Amniotic stem cell (primary cell): ENCODE data around the gene TBC1D22A.

Experiments used
- DNase-seq: peaks from one replicate; lab custom pipeline; 2025; lab: John Stamatoyannopoulos, UW

TBC1D22A gene

GRCh38 chr22:46835693-46836092 lies 73.2 kb downstream of the TBC1D22A start:
- no peak for DNase-seq

GRCh38 chr22:46841522-46841921 lies 79.1 kb downstream of the TBC1D22A start:
- DNase-seq: no peak

DNA sequence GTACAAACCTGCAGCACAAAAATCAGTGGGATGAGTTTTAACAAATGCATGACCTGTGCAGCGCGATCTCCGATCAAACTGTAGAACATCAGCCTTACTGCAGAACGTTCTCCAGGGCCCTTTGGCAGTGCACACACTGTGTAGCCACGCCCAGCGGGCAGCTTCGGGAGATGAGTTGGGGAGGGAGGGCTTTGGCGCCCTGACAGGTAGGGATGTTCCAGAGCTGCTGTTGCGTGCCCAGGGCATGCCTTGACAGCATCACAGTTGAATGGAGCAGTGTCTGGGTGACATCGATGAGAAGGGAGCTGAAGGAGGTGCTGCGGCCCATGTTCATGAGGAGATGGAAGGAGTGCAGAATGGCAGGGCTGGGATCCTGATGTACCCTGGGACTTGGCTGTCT lies 80.2 kb downstream of the TBC1D22A start:
- DNase-seq: no peak

GRCh38 chr22:46843821-46844255 lies 81.4 kb downstream of the TBC1D22A start:
- no peak for DNase-seq

GRCh38 chr22:46844606-46845210 lies 82.3 kb downstream of the TBC1D22A start:
- DNase-seq: no peak

- no peak for DNase-seq
Observed at GRCh38 chr22:46845296-46846149, 83.1 kb downstream of the TBC1D22A start.

GRCh38 chr22:46846150-46846831 lies 83.8 kb downstream of the TBC1D22A start:
- DNase-seq: no peak

DNA sequence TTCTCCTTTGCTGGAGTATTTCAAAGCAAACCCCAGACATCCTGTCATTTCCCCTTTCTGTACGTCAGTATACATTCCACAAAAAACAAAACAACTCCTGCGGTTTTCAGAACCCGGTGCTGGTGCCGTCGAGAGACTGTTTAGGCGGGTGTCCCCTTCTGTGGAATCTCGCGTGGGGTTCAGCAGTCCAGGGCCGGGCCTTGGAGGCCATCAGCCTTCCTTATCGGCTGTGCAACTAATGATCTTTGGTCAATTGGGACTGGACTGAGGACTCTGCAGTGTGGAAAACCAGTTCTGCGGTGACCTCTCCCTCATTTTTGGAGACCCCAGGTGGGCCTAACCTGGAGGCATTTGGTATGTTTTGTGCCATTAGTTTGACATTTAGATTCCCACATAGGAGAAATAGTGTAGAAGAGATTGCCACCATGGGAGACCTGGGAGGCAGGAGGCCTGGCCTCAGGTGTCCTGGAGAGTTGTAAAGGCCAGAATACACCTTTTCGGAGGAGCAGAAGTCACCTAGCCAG lies 84.4 kb downstream of the TBC1D22A start:
- no peak for DNase-seq

DNA sequence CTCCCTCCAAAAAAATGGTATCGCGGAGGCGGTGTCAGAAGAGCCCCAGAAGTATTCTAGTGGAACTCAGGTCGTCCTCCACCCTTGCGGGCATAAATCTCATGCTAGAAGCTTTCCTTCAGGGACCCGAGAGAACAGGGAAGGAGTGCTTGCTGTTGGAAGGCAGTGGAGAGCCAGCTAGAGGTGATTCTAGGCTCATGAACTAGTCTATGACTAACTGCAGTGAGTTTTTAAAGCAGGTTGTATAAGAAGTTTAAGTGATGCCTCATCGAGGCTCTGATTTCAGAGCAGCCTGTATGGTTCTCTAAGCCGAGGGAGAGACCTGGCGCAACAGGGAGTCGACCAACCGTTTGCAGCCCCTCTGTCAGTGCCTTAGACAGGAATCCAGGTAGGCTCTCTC lies 85.7 kb downstream of the TBC1D22A start:
- DNase-seq: no peak

GRCh38 chr22:46849101-46849500 lies 86.7 kb downstream of the TBC1D22A start:
- DNase-seq: no peak

DNA sequence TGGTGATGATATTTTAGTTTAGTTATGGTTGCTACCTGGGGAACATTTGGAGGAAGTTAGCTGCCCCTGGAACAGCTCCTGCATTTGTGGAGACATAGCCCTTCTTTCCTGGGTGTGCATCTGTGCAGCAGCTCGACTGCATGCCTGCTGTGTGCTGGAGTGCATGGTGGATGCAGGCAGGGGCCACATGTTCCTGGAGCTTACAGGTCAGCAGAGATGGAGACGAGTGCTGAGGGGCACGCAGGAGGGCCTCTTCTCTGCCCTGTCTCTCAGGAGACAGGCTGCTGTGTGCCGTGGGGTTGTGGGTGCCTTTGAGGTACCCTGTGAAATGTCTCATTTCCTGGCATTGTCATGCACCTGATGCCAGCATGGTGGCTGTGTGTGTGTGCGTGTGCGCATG lies 87.5 kb downstream of the TBC1D22A start:
- no peak for DNase-seq

DNA sequence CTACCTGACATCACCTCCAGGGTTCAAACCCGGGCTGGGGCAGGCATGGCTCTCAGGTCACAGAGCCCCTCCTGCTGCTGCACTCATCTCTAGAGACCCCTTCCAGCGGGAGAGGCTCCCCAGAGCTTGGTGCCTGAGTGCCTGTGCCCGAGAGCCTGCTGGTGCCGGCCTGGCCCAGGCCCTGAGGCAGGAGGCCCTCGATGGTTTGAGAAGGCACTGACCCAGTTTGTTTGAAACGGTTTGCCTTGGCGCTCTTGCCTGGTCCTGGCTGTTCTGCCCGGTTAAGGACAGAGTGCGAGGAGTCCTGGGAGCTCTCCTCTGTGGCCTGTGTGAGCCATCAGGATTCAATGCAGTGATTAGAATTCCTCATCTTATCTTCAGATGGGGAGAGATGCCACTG lies 88.9 kb downstream of the TBC1D22A start:
- DNase-seq: no peak

DNA sequence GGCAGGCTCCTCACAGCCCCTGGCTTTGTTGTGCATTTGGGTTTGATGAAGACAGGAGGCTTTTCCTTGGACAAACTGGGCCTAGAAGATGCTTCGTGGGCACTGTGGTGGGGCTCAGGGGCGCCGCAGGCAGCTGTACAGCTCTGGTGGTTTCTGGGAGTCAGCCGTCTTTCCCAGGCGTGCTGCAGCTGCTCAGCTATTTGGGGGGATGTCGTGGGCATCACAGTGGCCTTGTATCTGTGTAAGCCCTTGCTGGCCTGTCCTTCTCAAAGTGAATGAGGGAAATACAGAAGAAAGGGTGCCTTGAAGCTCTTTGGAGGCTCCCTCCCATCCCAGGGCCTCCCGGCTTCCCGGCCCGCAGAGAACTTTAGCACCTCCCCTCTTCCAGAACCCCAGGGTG lies 89.5 kb downstream of the TBC1D22A start:
- no peak for DNase-seq

DNA sequence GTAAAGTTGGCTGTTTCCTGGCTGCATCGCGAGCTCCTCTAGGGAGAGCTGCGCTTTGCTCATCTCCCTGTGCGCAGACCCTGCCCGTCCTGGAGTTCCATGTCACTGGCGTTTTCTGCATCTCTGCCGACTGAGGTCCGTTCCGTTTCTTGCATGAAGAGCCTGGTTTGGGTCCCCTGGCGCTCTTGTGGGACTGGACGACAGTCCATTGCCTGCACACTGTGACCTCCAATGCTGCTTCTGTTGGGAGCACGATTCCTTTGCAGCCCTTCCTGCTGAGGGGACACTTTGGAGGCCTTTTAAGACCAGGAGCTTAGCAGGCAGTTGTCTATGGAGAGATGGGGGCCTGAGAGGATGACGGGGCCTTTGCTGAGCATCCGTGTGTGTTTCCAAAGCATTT lies 90.3 kb downstream of the TBC1D22A start:
- no peak for DNase-seq

DNA sequence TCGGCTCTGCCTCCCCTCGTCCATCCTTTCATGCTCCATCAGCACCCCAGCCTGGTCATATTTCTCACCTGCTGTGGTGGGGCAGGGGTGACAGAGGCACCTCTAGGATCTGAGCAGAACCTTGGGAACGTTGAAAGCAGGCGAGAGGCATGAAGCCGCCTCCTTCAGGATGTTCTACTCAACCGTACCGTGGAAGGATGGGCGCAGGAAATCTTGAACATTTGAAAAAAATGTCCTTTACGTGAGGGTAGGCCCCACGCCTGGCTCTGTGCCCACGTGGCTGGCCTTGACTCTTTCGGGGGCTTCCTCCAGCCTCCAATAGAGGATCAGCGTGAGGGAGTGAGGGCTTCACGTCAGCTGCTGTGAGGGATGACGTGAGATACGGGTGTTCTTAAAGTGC lies 90.7 kb downstream of the TBC1D22A start:
- no peak for DNase-seq

DNA sequence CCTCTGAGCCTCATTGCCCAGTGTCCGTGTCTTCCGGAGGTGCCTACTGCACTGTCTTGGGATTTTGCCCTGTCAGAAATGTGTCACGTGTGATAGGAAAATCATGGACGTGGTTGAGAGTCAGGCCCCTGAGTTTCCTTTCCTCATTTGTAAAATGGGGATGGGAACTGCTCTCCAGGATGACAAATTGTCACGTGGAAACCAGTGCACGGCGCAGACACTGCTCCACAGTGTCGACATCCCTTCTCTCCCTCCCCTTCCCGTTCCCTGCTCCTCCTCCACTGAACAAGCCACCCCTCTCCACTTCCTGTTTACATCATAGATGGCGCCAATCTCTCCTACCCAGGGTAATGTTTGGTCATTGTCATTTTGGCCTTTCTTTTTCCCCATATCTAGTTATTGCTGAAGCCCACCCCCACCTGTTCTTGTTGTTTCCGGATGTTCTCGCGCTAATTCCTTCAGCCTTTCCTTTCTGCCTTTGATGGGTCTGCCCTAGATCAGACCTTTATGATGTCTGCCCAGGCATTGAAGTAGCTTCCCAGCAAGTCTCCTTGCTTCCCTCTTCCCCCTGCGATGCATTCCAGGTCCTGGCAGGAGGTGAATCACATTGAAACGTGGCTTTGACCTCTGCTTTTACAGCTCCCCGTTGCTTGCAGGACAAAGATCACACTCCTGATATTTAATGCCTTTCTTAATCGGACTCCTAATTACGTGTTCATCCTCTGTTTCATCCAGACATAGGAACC lies 91.8 kb downstream of the TBC1D22A start:
- DNase-seq: no peak

- no peak for DNase-seq
Observed at GRCh38 chr22:46855681-46856080, 93.2 kb downstream of the TBC1D22A start.

DNA sequence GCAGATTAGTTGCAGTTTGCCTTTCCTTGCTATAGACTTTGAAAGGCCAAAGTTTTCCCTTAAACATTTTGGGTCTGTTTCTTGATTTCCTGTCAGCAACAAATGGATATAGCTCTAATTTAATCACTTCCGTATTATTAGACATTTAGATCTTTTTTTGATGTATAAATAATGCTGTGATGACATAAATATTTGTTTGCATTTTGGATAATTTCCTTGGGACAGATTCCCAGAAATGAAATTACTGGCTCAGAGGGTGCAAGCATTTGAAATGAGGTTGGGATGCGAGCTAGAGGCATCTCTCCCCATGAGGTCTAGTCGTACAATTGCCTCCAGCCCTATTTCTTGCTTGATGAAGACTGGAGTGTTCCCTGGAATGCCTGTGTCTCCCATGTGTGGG lies 94.2 kb downstream of the TBC1D22A start:
- no peak for DNase-seq

- DNase-seq: no peak
Observed at GRCh38 chr22:46857142-46857884, 94.9 kb downstream of the TBC1D22A start.

DNA sequence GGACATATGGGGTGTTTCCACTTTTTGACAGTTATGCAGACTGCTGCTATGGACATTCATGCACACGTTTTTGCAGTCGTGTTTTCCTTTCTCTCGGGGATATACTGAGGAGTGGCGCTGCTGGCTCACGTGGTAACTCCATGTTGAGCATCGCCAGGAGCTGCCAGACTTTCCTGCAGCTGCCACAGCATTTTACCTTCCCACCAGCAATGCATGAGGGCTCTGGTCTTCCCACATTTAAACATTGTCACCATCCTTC lies 95.4 kb downstream of the TBC1D22A start:
- DNase-seq: no peak

DNA sequence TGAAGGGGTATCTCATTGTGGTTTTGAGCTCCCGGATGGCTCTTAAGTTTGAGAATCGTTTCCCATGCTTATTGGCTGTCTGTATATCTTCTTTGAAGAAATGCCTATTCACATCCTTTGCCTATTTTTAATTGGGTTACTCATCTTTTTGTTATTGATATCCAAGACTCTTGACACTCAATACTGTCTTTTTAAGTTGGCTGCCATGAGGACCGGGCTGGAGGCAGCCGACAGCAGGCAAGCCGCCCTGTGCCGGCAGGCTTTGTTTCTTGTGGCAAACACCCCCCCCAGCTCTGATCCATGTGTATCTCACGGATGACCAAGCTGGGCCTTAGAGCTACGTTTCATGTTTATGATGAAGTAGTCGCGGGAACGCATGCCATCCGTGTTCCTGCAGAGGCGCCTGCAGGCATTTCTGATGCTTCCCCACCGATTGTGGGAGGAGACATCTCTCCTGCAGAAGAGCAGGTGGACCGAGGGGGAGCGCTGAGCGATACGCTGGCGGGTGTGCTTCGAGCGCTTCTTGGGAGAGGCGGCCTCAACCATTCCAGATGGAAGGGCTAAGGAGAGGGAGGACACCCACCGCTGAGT lies 95.8 kb downstream of the TBC1D22A start:
- no peak for DNase-seq
